Spleen (tissue), 11 donors: Measurements from ENCODE around the gene SAMD3. TPM values are rescaled to one million over a fixed set of nuclear protein-coding genes. Genes with fewer than 3 reads are reported as not detected.

ENCODE experiments used
- DNase-seq: peaks from one replicate; pipeline ENCODE4 v3.0.0-alpha.2; 2020
- H3K27ac ChIP-seq, 8 donors: fragments of 200-600 bp; sonication (generic) in 7 of 8; 1 replicate in 4 of 8; 2 replicates in 4 of 8; pipeline versions ENCODE4 v1.5.0 to v1.8.0; 2016 to 2021; ENCODE audit warnings: inconsistent platforms in 4 of 8, mild to moderate bottlenecking in 4 of 8, moderate library complexity in 1 of 8
- H3K27me3 ChIP-seq, 7 donors: fragments of 200-600 bp; sonication (generic) in 6 of 7; replicated peaks in 1 of 7; 1 replicate in 4 of 7; 2 replicates in 3 of 7; pipeline versions ENCODE4 v1.5.0 to v1.8.0; 2016 to 2021; ENCODE audit warnings: inconsistent platforms in 3 of 7, mild to moderate bottlenecking in 1 of 7
- H3K36me3 ChIP-seq, 6 donors: fragments of 200-600 bp; sonication (generic) in 5 of 6; 1 replicate in 4 of 6; 2 replicates in 2 of 6; pipeline versions ENCODE4 v1.5.0 to v1.8.0; 2016 to 2021; ENCODE audit warnings: inconsistent platforms in 2 of 6
- H3K4me1 ChIP-seq, 6 donors: fragments of 200-600 bp; sonication (generic) in 5 of 6; 1 replicate in 3 of 6; 2 replicates in 3 of 6; pipeline versions ENCODE4 v1.5.0 to v1.8.0; 2016 to 2021; ENCODE audit warnings: inconsistent platforms in 3 of 6
- H3K4me3 ChIP-seq, 8 donors: fragments of 200-600 bp; sonication (generic) in 7 of 8; 1 replicate in 4 of 8; 2 replicates in 4 of 8; pipeline versions ENCODE4 v1.5.0 to v1.8.0; 2016 to 2021; ENCODE audit warnings: inconsistent platforms in 4 of 8, mild to moderate bottlenecking in 4 of 8, moderate library complexity in 2 of 8
- H3K9me3 ChIP-seq, 8 donors: fragments of 200-600 bp; sonication (generic) in 7 of 8; 1 replicate in 4 of 8; 2 replicates in 4 of 8; pipeline versions ENCODE4 v1.5.0 to v1.8.0; 2016 to 2021; ENCODE audit warnings: inconsistent platforms in 4 of 8
- POLR2A ChIP-seq, 3 donors: fragments of 450-650 bp; IDR thresholded peaks; one replicate each; pipeline ENCODE4 v1.5.1; 2017; ENCODE audit warnings: antibody characterized with exemption in 3 of 3, mild to moderate bottlenecking in 1 of 3
- POLR2AphosphoS5 ChIP-seq, 3 donors: sonication (generic); formaldehyde crosslinking; IDR thresholded peaks; one replicate each; pipeline ENCODE4 v1.5.1; 2017; ENCODE audit warnings: antibody characterized with exemption in 3 of 3
- WGBS, 5 donors: extraction: QIAGEN DNeasy Blood & Tissue Kit in 3 of 5; methylation state at CpG; one replicate each; pipeline versions ENCODE4 v1.1.5 to v1.1.7; 2013 to 2018; 5-methylcytosine and 5-hydroxymethylcytosine counted together
- intact Hi-C: fragments of 100-400 bp; cut with DNase I; formaldehyde crosslinking; loops from one replicate; pipeline ENCODE4 v1.15.0; 2023; ENCODE audit warnings: low total_unique reads
- polyA plus RNA-seq, 3 donors: library from polyadenylated mRNA; stranded (reverse); fragments of 200-250 nt; gene quantifications; one replicate each; pipeline ENCODE4 v1.2.1, GENCODE V29; 2013
- total RNA-seq, 7 donors: library from RNA; depleted of rRNA in 3 of 7; stranded (reverse); fragments of >200 nt in 3 of 7; fragmentation: NEBNext Ultra II Directional in 4 of 7; extraction: Animal tissue kit (Norgen Biotek cat#: 25700) in 4 of 7; gene quantifications; one replicate each; pipeline versions ENCODE4 v1.1.0 to v1.2.1, GENCODE V29; 2016 to 2021
- TF ChIP-seq, protein P1 (sequence below), 11 experiments: fragments of 200-600 bp in 7 of 11; fragments of 450-650 bp in 4 of 11; sonication (generic) in 4 of 11; IDR thresholded peaks in 8 of 11; conservative IDR thresholded peaks in 3 of 11; 1 replicate in 7 of 11; 2 replicates in 4 of 11; pipeline versions ENCODE4 v1.4.0 to v1.8.0; 2016 to 2021; ENCODE audit warnings: antibody characterized with exemption in 11 of 11, inconsistent platforms in 4 of 11, mild to moderate bottlenecking in 1 of 11
- donor health status: healthy with polysubstance abuse.
- donor health status: DM: no; HTN: no; CAD: no; lungs with moderate emphysema.
- donor health status: DM: no; HTN: no; CAD: no.
- donor health status: Bipolar disorder and iron deficiency.
- donor health status: healthy.
- donor health status: DM: no; HTN: no; CAD: no.
- donor health status: DM: yes; HTN: yes; CAD: no.

The SAMD3 gene
- total and polyA plus RNA-seq, 10 donors: 2.1 to 31.4 (median 15.3) TPM

DNA sequence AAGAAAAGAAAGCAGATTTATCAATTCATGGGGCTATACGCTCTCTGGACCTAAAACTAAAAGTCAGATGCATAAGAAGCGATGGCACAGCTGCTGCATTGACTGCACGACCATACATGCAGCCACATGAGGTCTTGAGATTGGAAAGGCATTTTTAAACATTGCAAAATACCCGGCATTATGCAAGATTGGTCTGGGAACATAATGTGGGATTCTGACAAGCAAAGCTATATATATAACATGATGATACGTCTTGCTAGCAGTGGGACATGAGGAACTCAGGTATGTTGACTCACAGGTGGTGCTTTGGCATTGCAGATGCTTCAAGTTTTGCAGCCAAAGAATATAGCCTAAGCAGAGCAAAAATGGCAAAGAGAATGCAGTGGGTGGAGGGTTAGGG, 55.1 kb downstream of the SAMD3 start:
- Histone ChIP-seq H3K27me3 (no peaks in the 10 kb centered on the region), H3K27ac (no peak overlapping the region), H3K4me1 (no peaks in the 10 kb centered on the region), H3K4me3 (no peak overlapping the region), H3K9me3 (peaks cover 0 to 17% (median 8%) of the 10 kb centered on the region in 8 donors), H3K36me3 (no peaks in the 10 kb centered on the region)
- WGBS, 5 donors: 72 to 88% (median 82%) methylated on average over 5 of the region's 5 CpGs
- TF ChIP-seq POLR2A (IDR thresholded peaks at IDR 0.05): no peak
- TF ChIP-seq, protein P1, sequence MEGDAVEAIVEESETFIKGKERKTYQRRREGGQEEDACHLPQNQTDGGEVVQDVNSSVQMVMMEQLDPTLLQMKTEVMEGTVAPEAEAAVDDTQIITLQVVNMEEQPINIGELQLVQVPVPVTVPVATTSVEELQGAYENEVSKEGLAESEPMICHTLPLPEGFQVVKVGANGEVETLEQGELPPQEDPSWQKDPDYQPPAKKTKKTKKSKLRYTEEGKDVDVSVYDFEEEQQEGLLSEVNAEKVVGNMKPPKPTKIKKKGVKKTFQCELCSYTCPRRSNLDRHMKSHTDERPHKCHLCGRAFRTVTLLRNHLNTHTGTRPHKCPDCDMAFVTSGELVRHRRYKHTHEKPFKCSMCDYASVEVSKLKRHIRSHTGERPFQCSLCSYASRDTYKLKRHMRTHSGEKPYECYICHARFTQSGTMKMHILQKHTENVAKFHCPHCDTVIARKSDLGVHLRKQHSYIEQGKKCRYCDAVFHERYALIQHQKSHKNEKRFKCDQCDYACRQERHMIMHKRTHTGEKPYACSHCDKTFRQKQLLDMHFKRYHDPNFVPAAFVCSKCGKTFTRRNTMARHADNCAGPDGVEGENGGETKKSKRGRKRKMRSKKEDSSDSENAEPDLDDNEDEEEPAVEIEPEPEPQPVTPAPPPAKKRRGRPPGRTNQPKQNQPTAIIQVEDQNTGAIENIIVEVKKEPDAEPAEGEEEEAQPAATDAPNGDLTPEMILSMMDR (IDR thresholded peaks at IDR 0.05 in 8 of 11, conservative IDR thresholded peaks at IDR 0.05 in 3 of 11): no peak
- TF ChIP-seq POLR2AphosphoS5 (IDR thresholded peaks at IDR 0.05): no peak
- no peak for DNase-seq
- intact Hi-C loops: no loop called here

DNA sequence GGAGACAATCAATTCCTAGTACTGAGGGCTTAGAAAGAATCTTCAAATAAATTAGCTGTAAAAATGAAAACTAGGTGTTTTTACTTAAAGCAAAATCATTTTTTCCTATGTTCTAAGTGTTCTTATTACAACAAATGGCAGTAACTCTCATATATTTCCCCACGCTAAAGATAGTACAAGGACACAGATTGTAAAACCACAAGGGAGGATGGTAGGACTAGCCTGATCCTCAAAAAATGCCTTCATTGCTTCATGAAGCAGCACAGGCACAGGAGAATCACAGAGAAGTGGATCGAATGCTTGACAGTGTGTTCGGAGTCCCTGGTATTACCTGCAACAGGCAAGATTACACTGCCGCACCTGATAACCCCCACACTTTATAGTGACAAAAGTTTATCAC, 58.5 kb downstream of the SAMD3 start:
- no peaks in the 10 kb centered on the region for H3K4me1 ChIP-seq
- 66 to 83% (median 73%) methylated on average over 4 of the region's 4 CpGs for WGBS, 5 donors
- H3K4me3 ChIP-seq: no peak overlapping the region
- H3K9me3 ChIP-seq: peaks cover 0 to under 1% (median 0%) of the 10 kb centered on the region in 8 donors
- TF ChIP-seq POLR2AphosphoS5 (IDR thresholded peaks at IDR 0.05) (no peak), POLR2A (IDR thresholded peaks at IDR 0.05) (no peak)
- TF ChIP-seq, protein P1 (IDR thresholded peaks at IDR 0.05 in 8 of 11, conservative IDR thresholded peaks at IDR 0.05 in 3 of 11): no peak
- H3K27me3 ChIP-seq: no peaks in the 10 kb centered on the region
- no peak overlapping the region for H3K27ac ChIP-seq
- DNase-seq: no peak
- H3K36me3 ChIP-seq: no peaks in the 10 kb centered on the region
- intact Hi-C loops: no loop called here

DNA sequence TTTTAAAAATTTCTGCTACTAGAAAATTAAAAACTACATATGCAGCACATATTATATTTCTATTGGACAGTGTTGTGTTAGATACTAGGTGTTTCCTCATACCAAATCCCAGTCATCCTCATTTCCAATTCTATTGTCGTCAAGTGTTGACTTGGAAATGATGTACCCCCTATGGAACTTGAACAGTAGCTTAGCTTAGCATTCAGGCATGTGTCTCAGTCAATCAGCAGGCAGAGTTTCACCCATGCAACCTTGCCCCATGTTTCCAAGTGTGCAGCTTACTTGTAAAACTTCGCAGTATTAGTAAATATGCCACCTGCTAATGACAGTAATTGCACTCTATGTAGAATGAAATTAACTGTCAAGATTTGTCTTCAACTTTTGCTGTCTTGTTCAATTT, 59.5 kb downstream of the SAMD3 start:
- Histone ChIP-seq H3K27me3 (no peaks in the 10 kb centered on the region), H3K27ac (no peak overlapping the region), H3K4me1 (no peaks in the 10 kb centered on the region), H3K9me3 (peaks cover 0 to 10% (median 6%) of the 10 kb centered on the region in 8 donors), H3K4me3 (no peak overlapping the region), H3K36me3 (no peaks in the 10 kb centered on the region)
- WGBS, 5 donors: 93 to 99% (median 96%) methylated on average over 2 of the region's 2 CpGs
- DNase-seq: no peak
- intact Hi-C loops: no loop called here
- TF ChIP-seq POLR2A (IDR thresholded peaks at IDR 0.05) (no peak), POLR2AphosphoS5 (IDR thresholded peaks at IDR 0.05) (no peak)
- TF ChIP-seq, protein P1 (IDR thresholded peaks at IDR 0.05 in 8 of 11, conservative IDR thresholded peaks at IDR 0.05 in 3 of 11): no peak

DNA sequence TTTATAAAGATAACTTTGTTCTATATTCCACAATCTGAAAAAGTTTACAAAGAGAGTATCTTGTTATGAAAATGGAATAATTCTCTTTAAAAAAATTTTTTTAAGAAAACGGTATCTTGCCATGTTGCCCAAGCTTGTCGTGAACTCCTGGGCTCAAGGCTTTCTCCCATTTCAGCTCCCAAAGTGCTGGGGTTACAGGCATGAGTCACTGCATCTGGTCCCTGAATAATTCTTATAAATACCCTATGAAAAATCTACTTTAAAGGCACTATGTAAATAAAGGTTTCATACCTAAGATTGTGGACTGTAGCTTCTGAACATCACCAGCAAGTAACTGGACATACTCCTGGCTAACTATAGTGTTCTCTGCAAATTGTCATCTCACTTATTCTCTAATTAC, 60.3 kb downstream of the SAMD3 start:
- DNase-seq: no peak
- Histone ChIP-seq H3K9me3 (peaks cover 0 to 13% (median 9%) of the 10 kb centered on the region in 8 donors), H3K27me3 (no peaks in the 10 kb centered on the region), H3K4me3 (no peak overlapping the region), H3K4me1 (no peaks in the 10 kb centered on the region), H3K27ac (no peak overlapping the region), H3K36me3 (no peaks in the 10 kb centered on the region)
- WGBS, 5 donors: 90 to 99% (median 97%) methylated on average over 2 of the region's 2 CpGs
- TF ChIP-seq POLR2AphosphoS5 (IDR thresholded peaks at IDR 0.05) (no peak), POLR2A (IDR thresholded peaks at IDR 0.05) (no peak)
- TF ChIP-seq, protein P1 (IDR thresholded peaks at IDR 0.05 in 8 of 11, conservative IDR thresholded peaks at IDR 0.05 in 3 of 11): no peak
- intact Hi-C loops: no loop called here
